GM19395 (cell line): ENCODE results near the gene SEC31A.

Experiments used
- ATAC-seq: cut with Tn5 transposase; IDR thresholded peaks from one replicate; pipeline ENCODE4 v1.9.1; 2021; ENCODE audit warnings: mild to moderate bottlenecking, moderate library complexity; ENCODE audit not compliant: unreplicated experiment

The SEC31A gene

GRCh38 chr4:82770607-82771006 lies 120.3 kb downstream of the SEC31A start:
- no peak for ATAC-seq
